HG02943 (cell line): Measurements from ENCODE around the gene ITPR2.
"Not testable (repeated sequence)": the region's sequence is repeated elsewhere in the genome, so short reads cannot be mapped to it uniquely, and the experiment has no call there.

Source experiments
- ATAC-seq: cut with Tn5 transposase; IDR thresholded peaks from one replicate; pipeline ENCODE4 v1.9.1; 2021; ENCODE audit warnings: mild to moderate bottlenecking, low read depth, moderate library complexity; ENCODE audit not compliant: unreplicated experiment

Gene ITPR2

GRCh38 chr12:26435069-26435404 lies 398.0 kb downstream of the ITPR2 start:
- no peak for ATAC-seq

- no peak for ATAC-seq
Observed at GRCh38 chr12:26434299-26435068, 398.5 kb downstream of the ITPR2 start.

- ATAC-seq = not testable (repeated sequence)
Observed at GRCh38 chr12:26433701-26434100, 399.3 kb downstream of the ITPR2 start.

GRCh38 chr12:26431211-26431610 lies 401.8 kb downstream of the ITPR2 start:
- no peak for ATAC-seq

- not testable (repeated sequence) for ATAC-seq
Observed at GRCh38 chr12:26430596-26430995, 402.4 kb downstream of the ITPR2 start.

GRCh38 chr12:26429070-26429691 lies 403.8 kb downstream of the ITPR2 start:
- ATAC-seq = no peak

- no peak for ATAC-seq
Observed at GRCh38 chr12:26428420-26428819, 404.6 kb downstream of the ITPR2 start.

- no peak for ATAC-seq
Observed at GRCh38 chr12:26426652-26427051, 406.3 kb downstream of the ITPR2 start.

GRCh38 chr12:26425587-26426260 lies 407.3 kb downstream of the ITPR2 start:
- ATAC-seq = no peak

- no peak for ATAC-seq
Observed at GRCh38 chr12:26422839-26423398, 410.1 kb downstream of the ITPR2 start.

- ATAC-seq = no peak
Observed at GRCh38 chr12:26416550-26416949, 416.4 kb downstream of the ITPR2 start.

GRCh38 chr12:26410689-26411088 lies 422.3 kb downstream of the ITPR2 start:
- no peak for ATAC-seq

GRCh38 chr12:26406813-26407212 lies 426.2 kb downstream of the ITPR2 start:
- ATAC-seq = no peak

- ATAC-seq = no peak
Observed at GRCh38 chr12:26406391-26406790, 426.6 kb downstream of the ITPR2 start.

GRCh38 chr12:26403601-26404000 lies 429.4 kb downstream of the ITPR2 start:
- ATAC-seq = no peak

- ATAC-seq = no peak
Observed at GRCh38 chr12:26402648-26403047, 430.3 kb downstream of the ITPR2 start.

- no peak for ATAC-seq
Observed at GRCh38 chr12:26401874-26402273, 431.1 kb downstream of the ITPR2 start.

- no peak for ATAC-seq
Observed at GRCh38 chr12:26400627-26401026, 432.4 kb downstream of the ITPR2 start.

GRCh38 chr12:26399381-26399780 lies 433.6 kb downstream of the ITPR2 start:
- ATAC-seq = no peak

- ATAC-seq = no peak
Observed at GRCh38 chr12:26396402-26396801, 436.6 kb downstream of the ITPR2 start.

GRCh38 chr12:26389343-26389742 lies 443.7 kb downstream of the ITPR2 start:
- no peak for ATAC-seq
